PC-9 (cell line): Measurements from ENCODE around the gene ROGDI. TPM values are rescaled to one million over a fixed set of nuclear protein-coding genes. Genes with fewer than 3 reads are reported as not detected.

Experiments
- BruUV-seq: library from RNA; stranded (reverse); fragments of 400-500 nt; replicated peaks from 2 replicates; lab custom pipeline; 2021; lab: Mats Ljungman, UMichigan
- CTCF ChIA-PET: fragments of 300-600 bp; sonication (Branson Sonifier 250); formaldehyde crosslinking; loops from one replicate; lab custom pipeline; 2022; ENCODE audit warnings: antibody characterized with exemption; lab: Charles Lee
- POLR2A ChIA-PET: fragments of 300-600 bp; sonication (Branson Sonifier 250); formaldehyde crosslinking; loops from one replicate; lab custom pipeline; 2022; ENCODE audit warnings: antibody characterized with exemption; ENCODE audit not compliant: unreplicated experiment; lab: Charles Lee
- DNase-seq, 2 experiments: peaks; one replicate each; pipeline versions ENCODE4 v3.0.0 to v3.0.0-alpha.2; 2015 to 2022; ENCODE audit warnings: mixed read lengths in 1 of 2
- H2AFZ ChIP-seq: fragments of 200-600 bp; sonication (generic); 2 replicates; pipeline ENCODE4 v1.8.1; 2017; ENCODE audit warnings: antibody characterized with exemption
- H3F3A ChIP-seq: fragments of 200-600 bp; sonication (generic); 2 replicates; pipeline ENCODE4 v1.8.1; 2017; ENCODE audit warnings: antibody characterized with exemption, mild to moderate bottlenecking, low read depth; ENCODE audit not compliant: insufficient read depth
- H3K27ac ChIP-seq: fragments of 200-600 bp; sonication (generic); 2 replicates; pipeline ENCODE4 v1.6.1; 2016; ENCODE audit warnings: mixed run types
- H3K27me3 ChIP-seq: fragments of 200-600 bp; sonication (generic); 2 replicates; pipeline ENCODE4 v1.6.1; 2016; ENCODE audit warnings: low read depth, mixed run types; ENCODE audit not compliant: insufficient read depth
- H3K36me3 ChIP-seq: fragments of 200-600 bp; sonication (generic); 2 replicates; pipeline ENCODE4 v1.6.1; 2016; ENCODE audit warnings: low read depth, mixed run types
- H3K4me1 ChIP-seq: fragments of 200-600 bp; sonication (generic); replicated peaks from 2 replicates; pipeline ENCODE4 v1.6.1; 2016; ENCODE audit warnings: mixed run types; ENCODE audit not compliant: insufficient read depth
- H3K4me2 ChIP-seq: fragments of 200-600 bp; sonication (generic); 2 replicates; pipeline ENCODE4 v1.6.1; 2017; ENCODE audit warnings: mixed run types
- H3K4me3 ChIP-seq: fragments of 200-600 bp; sonication (generic); 2 replicates; pipeline ENCODE4 v1.6.1; 2016; ENCODE audit warnings: mixed run types
- H3K79me2 ChIP-seq: fragments of 200-600 bp; sonication (generic); 2 replicates; pipeline ENCODE4 v1.6.1; 2017; ENCODE audit warnings: low read depth, mixed run types
- H3K9me2 ChIP-seq: fragments of 200-600 bp; sonication (generic); 2 replicates; pipeline ENCODE4 v1.8.1; 2017; ENCODE audit warnings: mild to moderate bottlenecking; ENCODE audit not compliant: insufficient read depth
- H3K9me3 ChIP-seq: fragments of 200-600 bp; sonication (generic); 2 replicates; pipeline ENCODE4 v1.8.1; 2016; ENCODE audit warnings: low read depth; ENCODE audit not compliant: insufficient read depth
- H4K20me1 ChIP-seq: fragments of 200-600 bp; sonication (generic); 2 replicates; pipeline ENCODE4 v1.8.1; 2017; ENCODE audit not compliant: insufficient read depth
- CTCF ChIP-seq: fragments of 200-600 bp; sonication (generic); conservative IDR thresholded peaks from 2 replicates; pipeline ENCODE4 v1.6.1; 2017; ENCODE audit warnings: mixed run types, antibody characterized with exemption, mild to moderate bottlenecking, moderate library complexity
- EZH2 ChIP-seq: fragments of 200-600 bp; sonication (generic); IDR thresholded peaks from 2 replicates; pipeline ENCODE4 v1.8.0; 2017; ENCODE audit warnings: antibody characterized with exemption, low read depth
- intact Hi-C: fragments of 100-400 bp; cut with micrococcal nuclease; formaldehyde crosslinking; loops from one replicate; pipeline ENCODE4 v1.10.0; 2022; ENCODE audit not compliant: unreplicated experiment
- total RNA-seq: library from RNA; stranded (reverse); gene quantifications from 2 replicates; pipeline ENCODE4 v1.2.3, GENCODE V29; 2021

Gene ROGDI
- total RNA-seq, 1 experiment from 2014 or later, result 40.8 TPM

GRCh38 chr16:4754865-4755264, 47.6 kb downstream of the ROGDI start:
- Histone ChIP-seq H3K4me2 (no peak overlapping the region), H3K27me3 (no peaks in the 10 kb centered on the region), H3K4me1 (no peaks in the 10 kb centered on the region), H3K4me3 (no peak overlapping the region), H3K79me2 (no peaks in the 10 kb centered on the region), H4K20me1 (no peaks in the 10 kb centered on the region), H3K27ac (no peak overlapping the region), H3K9me2 (no peaks in the 10 kb centered on the region), H3K36me3 (peaks cover 13% of the 10 kb centered on the region), H3F3A (no peaks in the 10 kb centered on the region), H2AFZ (no peak overlapping the region), H3K9me3 (peaks cover 5% of the 10 kb centered on the region)
- intact Hi-C loops, result no loop called here
- ChIA-PET CTCF (no interaction called here), POLR2A (no interaction called here)
- DNase-seq, result no peak
- no TSS peak for BruUV-seq
- TF ChIP-seq EZH2, result no peak
- TF ChIP-seq CTCF, result no peak

GRCh38 chr16:4753227-4753626, 49.2 kb downstream of the ROGDI start:
- ChIA-PET POLR2A (no interaction called here), CTCF (no interaction called here)
- H3K79me2 ChIP-seq, result no peaks in the 10 kb centered on the region
- BruUV-seq, result no TSS peak
- no peak overlapping the region for H3K4me3 ChIP-seq
- H3K27ac ChIP-seq, result no peak overlapping the region
- no peak overlapping the region for H2AFZ ChIP-seq
- DNase-seq, result no peak
- no peak overlapping the region for H3K4me2 ChIP-seq
- no peaks in the 10 kb centered on the region for H3K27me3 ChIP-seq
- peaks cover 5% of the 10 kb centered on the region for H3K9me3 ChIP-seq
- H3K36me3 ChIP-seq, result peaks cover 13% of the 10 kb centered on the region
- H3K9me2 ChIP-seq, result no peaks in the 10 kb centered on the region
- no peaks in the 10 kb centered on the region for H3K4me1 ChIP-seq
- TF ChIP-seq EZH2 (no peak), CTCF (no peak)
- no peaks in the 10 kb centered on the region for H3F3A ChIP-seq
- no peaks in the 10 kb centered on the region for H4K20me1 ChIP-seq
- intact Hi-C loops, result no loop called here

DNA sequence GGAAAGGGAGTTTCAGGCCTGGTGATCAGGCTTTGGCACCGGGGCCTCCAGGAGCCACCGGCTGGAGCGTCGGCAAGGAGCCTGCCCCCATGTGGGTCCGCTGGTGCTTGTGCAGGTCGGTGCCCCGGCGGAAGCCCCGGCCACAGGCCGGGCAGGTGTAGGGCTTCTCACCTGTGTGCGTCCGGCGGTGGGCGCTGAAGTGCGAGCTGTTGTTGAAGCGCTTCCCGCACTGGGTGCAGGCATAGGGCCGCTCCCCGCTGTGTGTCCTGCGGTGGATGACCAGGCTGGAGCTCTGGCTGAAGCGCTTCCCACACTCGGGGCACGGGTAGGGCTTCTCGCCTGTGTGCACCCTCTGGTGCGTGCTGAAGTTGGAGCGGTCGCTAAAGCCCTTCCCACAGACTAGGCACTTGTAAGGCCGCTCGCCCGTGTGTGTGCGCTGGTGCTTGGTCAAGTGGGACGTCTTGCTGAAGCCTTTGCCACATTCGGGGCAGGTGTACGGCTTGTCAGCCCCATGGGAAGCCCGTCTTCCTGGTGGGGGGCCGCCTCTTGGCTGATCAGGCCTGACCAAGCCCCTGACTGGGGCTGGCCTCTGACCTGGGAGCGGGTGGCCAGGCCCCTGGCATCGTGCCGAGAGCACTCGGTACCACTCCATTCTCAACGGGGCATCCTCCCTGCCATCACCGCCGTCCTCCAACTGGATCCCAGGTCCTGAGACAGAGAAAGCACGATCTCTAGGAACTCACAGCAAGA, 49.9 kb downstream of the ROGDI start:
- no peak for DNase-seq
- Histone ChIP-seq H4K20me1 (no peaks in the 10 kb centered on the region), H3K27ac (no peak overlapping the region), H2AFZ (no peak overlapping the region), H3K4me3 (no peak overlapping the region), H3K4me2 (no peak overlapping the region), H3K79me2 (no peaks in the 10 kb centered on the region), H3K9me3 (peaks cover 5% of the 10 kb centered on the region), H3K4me1 (no peaks in the 10 kb centered on the region), H3K27me3 (no peaks in the 10 kb centered on the region), H3K9me2 (no peaks in the 10 kb centered on the region), H3K36me3 (peaks cover 13% of the 10 kb centered on the region), H3F3A (no peaks in the 10 kb centered on the region)
- no TSS peak for BruUV-seq
- POLR2A ChIA-PET, result no interaction called here
- intact Hi-C loops, result no loop called here
- no peak for TF ChIP-seq EZH2
- TF ChIP-seq CTCF, result no peak
- CTCF ChIA-PET, result no interaction called here
